GM18868 (cell line): ENCODE data around the gene TANC1.

Experiments used
- ATAC-seq: cut with Tn5 transposase; IDR thresholded peaks from one replicate; pipeline ENCODE4 v1.9.1; 2021; ENCODE audit warnings: mild to moderate bottlenecking, moderate library complexity; ENCODE audit not compliant: unreplicated experiment

Gene TANC1

GRCh38 chr2:159185401-159186130, 217.1 kb downstream of the TANC1 start:
- ATAC-seq, result peak; percentile 78

GRCh38 chr2:159186462-159186861, 218.0 kb downstream of the TANC1 start:
- ATAC-seq, result peak; percentile 44

GRCh38 chr2:159187106-159187505, 218.7 kb downstream of the TANC1 start:
- no peak for ATAC-seq

- ATAC-seq, result no peak
Measured at GRCh38 chr2:159188449-159188848, 220.0 kb downstream of the TANC1 start.

- no peak for ATAC-seq
Measured at GRCh38 chr2:159192371-159192918, 224.0 kb downstream of the TANC1 start.

- no peak for ATAC-seq
Measured at GRCh38 chr2:159193791-159194190, 225.4 kb downstream of the TANC1 start.

- ATAC-seq, result no peak
Measured at GRCh38 chr2:159194241-159194640, 225.8 kb downstream of the TANC1 start.

GRCh38 chr2:159195697-159196096, 227.3 kb downstream of the TANC1 start:
- no peak for ATAC-seq

GRCh38 chr2:159196393-159196925, 228.0 kb downstream of the TANC1 start:
- ATAC-seq, result no peak

GRCh38 chr2:159199236-159199635, 230.8 kb downstream of the TANC1 start:
- ATAC-seq, result no peak

GRCh38 chr2:159199761-159200465, 231.5 kb downstream of the TANC1 start:
- ATAC-seq, result no peak

- ATAC-seq, result no peak
Measured at GRCh38 chr2:159200498-159200897, 232.1 kb downstream of the TANC1 start.

GRCh38 chr2:159201360-159202063, 233.1 kb downstream of the TANC1 start:
- ATAC-seq, result peak; percentile 98

- no peak for ATAC-seq
Measured at GRCh38 chr2:159202568-159203071, 234.2 kb downstream of the TANC1 start.

GRCh38 chr2:159204381-159205144, 236.1 kb downstream of the TANC1 start:
- ATAC-seq, result no peak

- ATAC-seq, result no peak
Measured at GRCh38 chr2:159206736-159207380, 238.4 kb downstream of the TANC1 start.

- ATAC-seq, result no peak
Measured at GRCh38 chr2:159208438-159208837, 240.0 kb downstream of the TANC1 start.

GRCh38 chr2:159209341-159210306, 241.2 kb downstream of the TANC1 start:
- ATAC-seq, result peak; percentile 57
